GM10847 (cell line): ENCODE data around the gene HAND2.

ENCODE experiments used
- POLR2A ChIP-seq: IDR thresholded peaks from 2 replicates; pipeline ENCODE4 v1.6.1; 2011; ENCODE audit not compliant: insufficient read length; ENCODE audit errors: extremely low read depth

The HAND2 gene

GRCh38 chr4:173503330-173504180 lies 26.5 kb downstream of the HAND2 start:
- TF ChIP-seq POLR2A: no peak

GRCh38 chr4:173502282-173502681 lies 27.7 kb downstream of the HAND2 start:
- no peak for TF ChIP-seq POLR2A

GRCh38 chr4:173501592-173502150 lies 28.4 kb downstream of the HAND2 start:
- no peak for TF ChIP-seq POLR2A

- TF ChIP-seq POLR2A: no peak
These were observed 29.0 kb downstream of the HAND2 start for GRCh38 chr4:173500841-173501591.

GRCh38 chr4:173499658-173500535 lies 30.1 kb downstream of the HAND2 start:
- TF ChIP-seq POLR2A: no peak

- no peak for TF ChIP-seq POLR2A
These were observed 31.3 kb downstream of the HAND2 start for GRCh38 chr4:173498771-173499170.

- no peak for TF ChIP-seq POLR2A
These were observed 32.0 kb downstream of the HAND2 start for GRCh38 chr4:173498023-173498422.

GRCh38 chr4:173494013-173494970 lies 35.7 kb downstream of the HAND2 start:
- no peak for TF ChIP-seq POLR2A

GRCh38 chr4:173493041-173493440 lies 37.0 kb downstream of the HAND2 start:
- no peak for TF ChIP-seq POLR2A

GRCh38 chr4:173492315-173492714 lies 37.7 kb downstream of the HAND2 start:
- TF ChIP-seq POLR2A: no peak

- no peak for TF ChIP-seq POLR2A
These were observed 39.1 kb downstream of the HAND2 start for GRCh38 chr4:173490817-173491528.

- TF ChIP-seq POLR2A: no peak
These were observed 39.8 kb downstream of the HAND2 start for GRCh38 chr4:173490256-173490655.

GRCh38 chr4:173489514-173489913 lies 40.5 kb downstream of the HAND2 start:
- TF ChIP-seq POLR2A: no peak

GRCh38 chr4:173488656-173489055 lies 41.4 kb downstream of the HAND2 start:
- no peak for TF ChIP-seq POLR2A

GRCh38 chr4:173488074-173488473 lies 42.0 kb downstream of the HAND2 start:
- TF ChIP-seq POLR2A: no peak
